Uterus (tissue), 2 donors: Measurements from ENCODE around the gene C1orf141.

Source experiments
- CTCF ChIP-seq, 4 experiments: fragments of 200-600 bp in 2 of 4; fragments of 450-650 bp in 2 of 4; sonication (generic) in 2 of 4; IDR thresholded peaks; one replicate each; pipeline ENCODE4 v1.5.1; 2016 to 2019; ENCODE audit warnings: antibody characterized with exemption in 4 of 4, mild to moderate bottlenecking in 2 of 4, moderate library complexity in 1 of 4
- POLR2A ChIP-seq, 2 donors: fragments of 450-650 bp; IDR thresholded peaks; one replicate each; pipeline ENCODE4 v1.6.1; 2016; ENCODE audit warnings: antibody characterized with exemption in 2 of 2, mild to moderate bottlenecking in 1 of 2, moderate library complexity in 1 of 2

DNA sequence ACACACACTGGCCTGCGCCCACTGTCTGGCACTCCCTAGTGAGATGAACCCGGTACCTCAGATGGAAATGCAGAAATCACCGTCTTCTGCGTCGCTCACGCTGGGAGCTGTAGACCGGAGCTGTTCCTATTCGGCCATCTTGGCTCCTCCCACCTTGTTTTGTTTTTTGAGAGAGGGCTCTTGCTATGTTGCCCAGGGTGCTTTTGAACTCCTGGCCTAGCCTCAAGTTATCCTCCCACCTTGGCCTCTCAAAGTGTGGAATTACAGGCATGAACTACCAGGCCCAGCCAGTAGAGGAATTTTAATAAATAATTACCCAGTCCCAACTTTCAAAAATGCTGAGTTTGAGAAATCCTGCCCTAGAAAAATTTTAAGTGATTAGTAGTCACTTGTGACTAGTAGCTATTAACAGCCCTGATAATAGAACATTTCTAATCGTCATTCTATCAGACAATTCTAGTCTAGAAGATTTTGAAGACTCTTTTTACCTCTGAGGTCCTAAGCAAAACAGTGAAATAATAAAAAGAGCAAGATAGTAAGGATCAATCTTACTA lies 49.9 kb downstream of the C1orf141 start:
- TF ChIP-seq CTCF (IDR thresholded peaks at IDR 0.05) (no peak), POLR2A (IDR thresholded peaks at IDR 0.05) (no peak)
